H1 (cell line): ENCODE results near the gene SELPLG. TPM values are rescaled to one million over a fixed set of nuclear protein-coding genes. Genes with fewer than 3 reads are reported as not detected.

Source experiments
- CTCF ChIA-PET: fragments of 300-600 bp; sonication (Branson Sonifier 250); formaldehyde crosslinking; loops from one replicate; lab custom pipeline; 2021; ENCODE audit not compliant: partially characterized antibody; lab: Charles Lee
- POLR2A ChIA-PET: fragments of 300-600 bp; sonication (Branson Sonifier 250); formaldehyde crosslinking; loops from one replicate; lab custom pipeline; 2021; ENCODE audit warnings: inconsistent platforms; ENCODE audit not compliant: partially characterized antibody; lab: Charles Lee
- DNase-seq, 2 experiments: peaks; one replicate each; pipeline versions ENCODE4 v3.0.0 to v3.0.0-alpha.2; 2010 to 2022; ENCODE audit warnings: low spot score in 2 of 2, low read depth in 1 of 2, mixed read lengths in 1 of 2
- FAIRE-seq: peaks from 2 replicates; lab custom pipeline; 2011; peaks lifted over from hg19 to GRCh38; lab: Jason Lieb, UNC
- H2AFZ ChIP-seq: 2 replicates; pipeline ENCODE4 v1.8.1; 2012; ENCODE audit warnings: low read length, inconsistent platforms
- H2AK5ac ChIP-seq: 2 replicates; pipeline ENCODE4 v1.6.1; 2013; ENCODE audit warnings: low read depth, low read length
- H2BK120ac ChIP-seq: replicated peaks from 2 replicates; pipeline ENCODE3; 2013; ENCODE audit warnings: low read depth, low read length, inconsistent platforms
- H2BK12ac ChIP-seq: 2 replicates; pipeline ENCODE4 v1.6.1; 2013; ENCODE audit warnings: low read depth, low read length
- H2BK15ac ChIP-seq: 2 replicates; pipeline ENCODE4 v1.6.1; 2013; ENCODE audit warnings: low read length
- H2BK20ac ChIP-seq: 2 replicates; pipeline ENCODE4 v1.6.1; 2013; ENCODE audit warnings: low read length
- H2BK5ac ChIP-seq: 2 replicates; pipeline ENCODE4 v1.6.1; 2013; ENCODE audit warnings: low read depth, low read length
- H3K14ac ChIP-seq: 2 replicates; pipeline ENCODE4 v1.6.1; 2013; ENCODE audit warnings: inconsistent platforms; ENCODE audit not compliant: insufficient read length
- H3K18ac ChIP-seq: 2 replicates; pipeline ENCODE4 v1.6.1; 2013; ENCODE audit warnings: low read length; ENCODE audit errors: extremely low read depth
- H3K23ac ChIP-seq: 2 replicates; pipeline ENCODE4 v1.6.1; 2013; ENCODE audit warnings: inconsistent platforms; ENCODE audit not compliant: insufficient read length
- H3K23me2 ChIP-seq: 2 replicates; pipeline ENCODE4 v1.6.1; 2013; ENCODE audit warnings: low read depth, low read length
- H3K27ac ChIP-seq: 2 replicates; pipeline ENCODE4 v1.6.1; 2011; ENCODE audit warnings: low read depth, low read length, inconsistent platforms
- H3K27me3 ChIP-seq, 4 experiments: replicated peaks in 1 of 4; 1 replicate in 1 of 4; 2 replicates in 3 of 4; pipeline versions ENCODE4 v1.6.1 to v1.8.1; 2011 to 2013; ENCODE audit warnings: low read length in 3 of 4, mild to moderate bottlenecking in 3 of 4, inconsistent platforms in 2 of 4, mixed read lengths in 2 of 4, moderate library complexity in 1 of 4; ENCODE audit not compliant: control insufficient read depth in 3 of 4, insufficient read depth in 3 of 4; ENCODE audit errors: extremely low read depth in 1 of 4
- H3K36me3 ChIP-seq, 4 experiments: 2 replicates each; pipeline versions ENCODE4 v1.6.1 to v1.8.1; 2011 to 2013; ENCODE audit warnings: mild to moderate bottlenecking in 4 of 4, low read length in 3 of 4, moderate library complexity in 2 of 4, control low read depth in 1 of 4, inconsistent platforms in 1 of 4; ENCODE audit not compliant: insufficient read depth in 4 of 4, control insufficient read depth in 2 of 4
- H3K4ac ChIP-seq: replicated peaks from 2 replicates; pipeline ENCODE3; 2013; ENCODE audit warnings: low read length, low read depth, mixed read lengths, inconsistent platforms; ENCODE audit not compliant: insufficient read length
- H3K4me1 ChIP-seq, 4 experiments: replicated peaks in 1 of 4; 1 replicate in 1 of 4; 2 replicates in 3 of 4; pipeline versions ENCODE4 v1.6.1 to v1.8.1; 2011 to 2013; ENCODE audit warnings: low read length in 3 of 4, inconsistent platforms in 2 of 4, mixed read lengths in 1 of 4; ENCODE audit not compliant: insufficient read depth in 4 of 4, control insufficient read depth in 3 of 4
- H3K4me2 ChIP-seq, 2 experiments: 2 replicates each; pipeline versions ENCODE4 v1.6.1 to v1.8.1; 2011 to 2013; ENCODE audit warnings: low read depth in 2 of 2, low read length in 2 of 2, control low read depth in 1 of 2, inconsistent platforms in 1 of 2, mild to moderate bottlenecking in 1 of 2; ENCODE audit not compliant: insufficient read depth in 1 of 2
- H3K4me3 ChIP-seq, 4 experiments: fragments of 200-600, 300-600 bp in 1 of 4; sonication (generic), shearing (Covaris generic), sonication (Bioruptor Twin) in 1 of 4; 2 replicates each; pipeline versions ENCODE4 v1.5.1 to v1.8.1; 2011 to 2016; ENCODE audit warnings: low read length in 4 of 4, low read depth in 3 of 4, control low read depth in 2 of 4, inconsistent platforms in 2 of 4, mild to moderate bottlenecking in 2 of 4, mixed read lengths in 1 of 4, moderate library complexity in 1 of 4; ENCODE audit not compliant: insufficient read depth in 2 of 4; ENCODE audit errors: extremely low read depth in 1 of 4
- H3K56ac ChIP-seq: replicated peaks from 2 replicates; pipeline ENCODE3; 2013; ENCODE audit warnings: low read depth, mild to moderate bottlenecking, mixed read lengths, low read length, inconsistent platforms; ENCODE audit not compliant: insufficient read length
- H3K79me1 ChIP-seq: 2 replicates; pipeline ENCODE4 v1.6.1; 2013; ENCODE audit warnings: low read depth, low read length, control low read depth
- H3K79me2 ChIP-seq, 2 experiments: 2 replicates each; pipeline versions ENCODE4 v1.6.1 to v1.8.1; 2012 to 2013; ENCODE audit warnings: low read length in 2 of 2, mild to moderate bottlenecking in 2 of 2, inconsistent platforms in 1 of 2; ENCODE audit not compliant: insufficient read depth in 2 of 2, control insufficient read depth in 1 of 2
- H3K9ac ChIP-seq, 4 experiments: replicated peaks in 1 of 4; 1 replicate in 1 of 4; 2 replicates in 3 of 4; pipeline versions ENCODE4 v1.6.1 to v1.8.1; 2011 to 2013; ENCODE audit warnings: low read depth in 3 of 4, low read length in 3 of 4, control low read depth in 2 of 4, mild to moderate bottlenecking in 2 of 4, moderate library complexity in 2 of 4, inconsistent platforms in 1 of 4; ENCODE audit errors: extremely low read depth in 1 of 4
- H3K9me3 ChIP-seq, 2 experiments: 2 replicates each; pipeline versions ENCODE4 v1.6.1 to v1.8.1; 2012 to 2013; ENCODE audit warnings: mild to moderate bottlenecking in 2 of 2, moderate library complexity in 2 of 2, control low read depth in 1 of 2, inconsistent platforms in 1 of 2, low read depth in 1 of 2, low read length in 1 of 2, mixed read lengths in 1 of 2; ENCODE audit not compliant: insufficient read depth in 2 of 2
- H4K20me1 ChIP-seq, 2 experiments: replicated peaks in 1 of 2; 2 replicates each; pipeline versions ENCODE3 to v1.8.1; 2011 to 2013; ENCODE audit warnings: inconsistent platforms in 2 of 2, low read length in 2 of 2, mild to moderate bottlenecking in 1 of 2; ENCODE audit not compliant: insufficient read depth in 2 of 2, control insufficient read depth in 1 of 2
- H4K5ac ChIP-seq: 2 replicates; pipeline ENCODE4 v1.6.1; 2013; ENCODE audit warnings: low read length, low read depth, mixed read lengths, inconsistent platforms; ENCODE audit not compliant: insufficient read length
- H4K8ac ChIP-seq: 2 replicates; pipeline ENCODE4 v1.8.0; 2013; ENCODE audit warnings: mild to moderate bottlenecking, moderate library complexity, low read length, inconsistent platforms; ENCODE audit not compliant: insufficient read depth; ENCODE audit errors: extremely low read depth
- H4K91ac ChIP-seq: replicated peaks from 2 replicates; pipeline ENCODE3; 2013; ENCODE audit warnings: low read length, mixed read lengths, inconsistent platforms; ENCODE audit not compliant: insufficient read length
- KDM1A ChIP-seq: fragments of 200-600, 300-600 bp; sonication (generic); IDR thresholded peaks from 2 replicates; pipeline ENCODE4 v1.7.1; 2016; ENCODE audit warnings: mild to moderate bottlenecking, low read length, borderline replicate concordance
- TEAD4 ChIP-seq: IDR thresholded peaks from 2 replicates; pipeline ENCODE4 v1.6.1; 2012; ENCODE audit warnings: low read depth, low read length, inconsistent platforms, mixed read lengths
- WGBS, 2 experiments: shearing (Covaris generic) in 1 of 2; methylation state at CpG; one replicate each; pipeline versions ENCODE4 v1.1.6 to v1.1.7; 2013 to 2015; ENCODE audit warnings: low lambda C conversion rate in 2 of 2, mixed read lengths in 2 of 2, inconsistent platforms in 1 of 2, low coverage in 1 of 2, missing lambda C conversion rate in 1 of 2; ENCODE audit not compliant: insufficient replicate concordance in 2 of 2, insufficient coverage in 1 of 2, insufficient read length in 1 of 2; ENCODE audit errors: extremely low coverage in 1 of 2, missing lambda C conversion rate in 1 of 2; 5-methylcytosine and 5-hydroxymethylcytosine counted together
- polyA plus RNA-seq, 7 experiments: library from polyadenylated mRNA; depleted of rRNA in 3 of 7; stranded (reverse) in 5 of 7; unstranded in 2 of 7; fragments of >200 nt in 5 of 7; fragments of 200-250 nt in 2 of 7; gene quantifications; 1 replicate in 5 of 7; 2 replicates in 1 of 7; 4 replicates in 1 of 7; pipeline versions ENCODE4 v1.2.1 to v1.2.3, GENCODE V29; 2011 to 2013; ENCODE audit warnings: missing spikeins in 2 of 7, mixed read lengths in 2 of 7
- total RNA-seq: library from RNA; stranded (reverse); fragmentation: NEBNext Ultra II Directional; extraction: Animal tissue kit (Norgen Biotek cat#: 25700); gene quantifications from 2 replicates; pipeline ENCODE4 v1.2.1, GENCODE V29; 2021

Gene SELPLG
- total and polyA plus RNA-seq, 2 of the 8 experiments (the other 6 are each of a cell fraction or from before 2014, with no cell fraction given): 0.18 TPM; not detected in 1

GRCh38 chr12:108614639-108615038 lies 19.1 kb downstream of the SELPLG start:
- Histone ChIP-seq H3K4me1 (peaks cover 0 to 9% (median 4%) of the 10 kb centered on the region in 4 experiments; a peak in 5 of 7 replicates), H3K79me1 (no peaks in the 10 kb centered on the region), H3K9me3 (no peaks in the 10 kb centered on the region), H3K27me3 (no peaks in the 10 kb centered on the region), H2AK5ac (no peak overlapping the region), H4K5ac (no peak overlapping the region), H2BK120ac (no peak overlapping the region), H4K20me1 (no peaks in the 10 kb centered on the region), H3K56ac (no peak overlapping the region), H3K79me2 (no peaks in the 10 kb centered on the region), H2BK12ac (0 out of 2 replicates have a peak overlapping the region, but pooled peaks have one; percentile 50), H3K23ac (no peak overlapping the region), H2AFZ (no peak overlapping the region), H2BK20ac (no peak overlapping the region), H3K4me3 (no peak overlapping the region), H3K18ac (no peak overlapping the region), H3K9ac (no peak overlapping the region), H3K14ac (no peak overlapping the region), H4K8ac (no peak overlapping the region), H3K36me3 (no peaks in the 10 kb centered on the region), H3K27ac (no peak overlapping the region), H3K4ac (no peak overlapping the region), H2BK5ac (no peak overlapping the region), H2BK15ac (no peak overlapping the region), H4K91ac (no peak overlapping the region), H3K4me2 (no peak overlapping the region), H3K23me2 (no peaks in the 10 kb centered on the region)
- DNase-seq (no peak), FAIRE-seq (no peak)
- ChIA-PET POLR2A (interaction anchor here (1.6 to 2.7 kb wide), 2 partner anchors 48 to 54 kb away, joined by 3 to 12 read pairs; partner anchors contain the start of gene SART3), CTCF (interaction anchor here (0.6 to 22.5 kb wide), 7 partner anchors 8 to 477 kb away, joined by 3 to 523 read pairs (median 3); partner anchors contain the start of genes ISCU, SART3 and SELPLG)
- 0 out of 2 replicates have a peak, but pooled peaks have one; percentile 20 for TF ChIP-seq KDM1A
- TF ChIP-seq TEAD4: no peak
- WGBS, 2 experiments: 85% methylated on average over 6 of the region's 6 CpGs; no CpG with 5 or more reads in 1 of the 2 experiments
